ENCODE data around the gene PAX5. TPM values are rescaled to one million over a fixed set of nuclear protein-coding genes. Genes with fewer than 3 reads are reported as not detected.

PAX5 gene
- total RNA-seq, 1 experiment from 2014 or later = 0.39 TPM

DNA sequence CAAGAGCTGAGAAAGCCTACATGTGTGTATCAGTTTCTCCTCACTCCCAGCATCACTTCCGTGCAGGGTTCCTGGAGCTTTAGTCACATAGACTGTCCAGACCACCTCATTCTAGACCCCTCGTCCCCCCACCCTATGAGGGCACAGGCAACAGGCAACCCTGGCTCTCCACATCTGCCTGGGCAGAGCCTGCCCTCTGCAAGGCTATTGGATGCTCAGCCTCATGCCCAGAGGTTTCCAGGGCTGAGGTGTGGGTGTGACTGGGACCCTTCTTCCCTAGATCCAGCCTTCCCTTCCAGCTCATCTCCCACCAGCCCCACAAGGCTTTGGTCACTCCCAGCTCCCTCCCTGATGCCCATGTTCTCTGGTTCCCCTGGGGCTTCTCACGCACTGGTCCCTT lies 161.4 kb downstream of the PAX5 start:
- Mint-ChIP-seq H3K36me3 (ENCODE audit: insufficient read depth in 1 of 3, low read depth in 3 of 3) (peaks cover 0 to 7% (median 3%) of the 10 kb centered on the region in 3 experiments; a peak in 4 of 7 replicates), H3K27me3 (ENCODE audit: low read depth) (peaks cover 38% of the 10 kb centered on the region), H3K9me3 (peaks cover 7 to 11% of the 10 kb centered on the region in 2 experiments), H3K4me3 (no peak overlapping the region), H3K27ac (no peak overlapping the region), H3K4me1 (peaks cover 9 to 15% of the 10 kb centered on the region in 2 experiments; a peak in 3 of 4 replicates)
- H3K27me3 ChIP-seq (ENCODE audit: insufficient read depth, low read length) = peaks cover 2% of the 10 kb centered on the region; the same call in 1 of the 2 replicates
- H3K4me1 ChIP-seq (ENCODE audit: insufficient read depth, low read length) = no peaks in the 10 kb centered on the region
- no peak overlapping the region for H3K9ac ChIP-seq (ENCODE audit: extremely low read depth, insufficient read length, low read length)
- H3K4me2 ChIP-seq (ENCODE audit: insufficient read depth, insufficient read length, low read length) = no peak overlapping the region
- H3K23me2 ChIP-seq (ENCODE audit: insufficient read length, low read depth, low read length, poor library complexity, severe bottlenecking) = no peaks in the 10 kb centered on the region
- H3K27ac ChIP-seq (ENCODE audit: insufficient read length, low read depth, low read length) = no peak overlapping the region
- TF ChIP-seq, protein P1, sequence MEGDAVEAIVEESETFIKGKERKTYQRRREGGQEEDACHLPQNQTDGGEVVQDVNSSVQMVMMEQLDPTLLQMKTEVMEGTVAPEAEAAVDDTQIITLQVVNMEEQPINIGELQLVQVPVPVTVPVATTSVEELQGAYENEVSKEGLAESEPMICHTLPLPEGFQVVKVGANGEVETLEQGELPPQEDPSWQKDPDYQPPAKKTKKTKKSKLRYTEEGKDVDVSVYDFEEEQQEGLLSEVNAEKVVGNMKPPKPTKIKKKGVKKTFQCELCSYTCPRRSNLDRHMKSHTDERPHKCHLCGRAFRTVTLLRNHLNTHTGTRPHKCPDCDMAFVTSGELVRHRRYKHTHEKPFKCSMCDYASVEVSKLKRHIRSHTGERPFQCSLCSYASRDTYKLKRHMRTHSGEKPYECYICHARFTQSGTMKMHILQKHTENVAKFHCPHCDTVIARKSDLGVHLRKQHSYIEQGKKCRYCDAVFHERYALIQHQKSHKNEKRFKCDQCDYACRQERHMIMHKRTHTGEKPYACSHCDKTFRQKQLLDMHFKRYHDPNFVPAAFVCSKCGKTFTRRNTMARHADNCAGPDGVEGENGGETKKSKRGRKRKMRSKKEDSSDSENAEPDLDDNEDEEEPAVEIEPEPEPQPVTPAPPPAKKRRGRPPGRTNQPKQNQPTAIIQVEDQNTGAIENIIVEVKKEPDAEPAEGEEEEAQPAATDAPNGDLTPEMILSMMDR (conservative IDR thresholded peaks at IDR 0.05) = no peak
- no peak overlapping the region for H2AK5ac ChIP-seq (ENCODE audit: insufficient read length, low read length)
- no peak overlapping the region for H2BK12ac ChIP-seq (ENCODE audit: insufficient read length, low read depth, low read length)
- no peak overlapping the region for H2BK20ac ChIP-seq (ENCODE audit: low read depth, low read length, poor library complexity, severe bottlenecking)
- H3K4ac ChIP-seq (ENCODE audit: low read depth, low read length) = no peak overlapping the region
- no peak overlapping the region for H3K56ac ChIP-seq (ENCODE audit: insufficient read length, low read depth, low read length)
- no peak overlapping the region for H2BK15ac ChIP-seq (ENCODE audit: low read depth, low read length)
- H4K20me1 ChIP-seq (ENCODE audit: control insufficient read depth, insufficient read depth, insufficient read length) = no peaks in the 10 kb centered on the region
- no peak overlapping the region for H3K23ac ChIP-seq (ENCODE audit: insufficient read length, low read depth, low read length)
- DNase-seq = no peak
- H3K79me1 ChIP-seq (ENCODE audit: insufficient read depth, low read depth, low read length, poor library complexity, severe bottlenecking) = no peaks in the 10 kb centered on the region
- H2BK120ac ChIP-seq (ENCODE audit: low read depth, low read length, poor library complexity, severe bottlenecking) = no peak overlapping the region
- no peak overlapping the region for H4K5ac ChIP-seq (ENCODE audit: insufficient read length, low read depth, low read length)
- whole genome bisulfite sequencing (ENCODE audit: extremely low coverage, insufficient read length, low lambda C conversion rate) = no CpG with 5 or more reads among the region's 3 CpGs
- no peak overlapping the region for H2AFZ ChIP-seq (ENCODE audit: low read length)
- no peak overlapping the region for H3K14ac ChIP-seq (ENCODE audit: insufficient read depth, low read length)
- H4K91ac ChIP-seq (ENCODE audit: insufficient read length, low read depth, low read length) = no peak overlapping the region
- no peak overlapping the region for H3K18ac ChIP-seq (ENCODE audit: insufficient read length, low read depth, low read length)
- H3K79me2 ChIP-seq (ENCODE audit: insufficient read depth, low read length) = no peaks in the 10 kb centered on the region
- H3K9me3 ChIP-seq (ENCODE audit: control insufficient read depth, low read depth, low read length) = peaks cover 5% of the 10 kb centered on the region
- no peak overlapping the region for H2BK5ac ChIP-seq (ENCODE audit: insufficient read length, low read length)
- no peak overlapping the region for H4K8ac ChIP-seq (replicated peaks; ENCODE audit: insufficient read length, low read depth, low read length)
- H3T11ph ChIP-seq (ENCODE audit: low read length) = no peak overlapping the region
